HCT116 (cell line): ENCODE measurements around the gene APBA1. TPM values are rescaled to one million over a fixed set of nuclear protein-coding genes. Genes with fewer than 3 reads are reported as not detected.

Source experiments
- ATAC-seq: fragments of 200-7000 bp; cut with Tn5 transposase; 2 replicates; pipeline ENCODE4 v1.9.1; 2020; ENCODE audit warnings: mild to moderate bottlenecking, moderate library complexity
- BruUV-seq: library from RNA; stranded (reverse); fragments of 400-500 nt; replicated peaks from 2 replicates; lab custom pipeline; 2021; lab: Mats Ljungman, UMichigan
- CTCF ChIA-PET: fragments of 300-600 bp; sonication (Branson Sonifier 250); formaldehyde crosslinking; loops from one replicate; lab custom pipeline; 2021; ENCODE audit warnings: antibody characterized with exemption; lab: Charles Lee
- POLR2A ChIA-PET: fragments of 300-600, 350-600 bp; sonication (Branson Sonifier 250); formaldehyde crosslinking; loops from one replicate; lab custom pipeline; 2021; ENCODE audit warnings: antibody characterized with exemption; lab: Charles Lee
- RAD21 ChIA-PET, 2 experiments: fragments of 300-600 bp; sonication (Branson Sonifier 250); formaldehyde crosslinking; loops; one replicate each; lab custom pipeline; 2023; ENCODE audit warnings: low total read pairs in 2 of 2; ENCODE audit not compliant: uncharacterized antibody in 2 of 2, unreplicated experiment in 2 of 2, low non-redundant PET in 1 of 2; lab: Charles Lee
- DNase-seq: peaks from one replicate; pipeline ENCODE4 v3.0.0-alpha.2; 2010; ENCODE audit warnings: low read depth, low spot score
- H2AFZ ChIP-seq: fragments of 200-600 bp; shearing (Covaris generic), sonication (generic); 2 replicates; pipeline ENCODE4 v1.6.1; 2017; ENCODE audit warnings: low read depth, mixed run types, mixed read lengths, antibody characterized with exemption, low read length; ENCODE audit not compliant: poor library complexity, severe bottlenecking
- H3K27ac ChIP-seq: 2 replicates; pipeline ENCODE4 v1.5.1; 2012; ENCODE audit warnings: low read depth, low read length
- H3K27me3 ChIP-seq: fragments of 200-600 bp; sonication (generic); 2 replicates; pipeline ENCODE4 v1.6.1; 2016; ENCODE audit warnings: mixed run types, low read length, mixed read lengths; ENCODE audit not compliant: insufficient read depth
- H3K36me3 ChIP-seq, 2 experiments: fragments of 200-500 bp in 1 of 2; fragments of 200-600 bp in 1 of 2; sonication (Bioruptor generic) in 1 of 2; sonication (generic) in 1 of 2; 2 replicates each; pipeline versions ENCODE4 v1.5.1 to v1.6.1; 2014 to 2016; ENCODE audit warnings: low read length in 2 of 2, inconsistent platforms in 1 of 2, mixed read lengths in 1 of 2, mixed run types in 1 of 2; ENCODE audit not compliant: insufficient read depth in 2 of 2, control insufficient read depth in 1 of 2
- H3K4me1 ChIP-seq, 2 experiments: fragments of 200-600 bp in 1 of 2; sonication (generic) in 1 of 2; 2 replicates each; pipeline versions ENCODE4 v1.5.1 to v1.6.1; 2012 to 2017; ENCODE audit warnings: low read length in 2 of 2, inconsistent platforms in 1 of 2, mild to moderate bottlenecking in 1 of 2, mixed read lengths in 1 of 2, mixed run types in 1 of 2, moderate library complexity in 1 of 2; ENCODE audit not compliant: insufficient read depth in 2 of 2, control insufficient read depth in 1 of 2
- H3K4me2 ChIP-seq: fragments of 200-600 bp; sonication (generic); 2 replicates; pipeline ENCODE4 v1.6.1; 2017; ENCODE audit warnings: mixed run types, low read length, mixed read lengths
- H3K4me3 ChIP-seq, 2 experiments: fragments of 200-600 bp in 1 of 2; sonication (generic) in 1 of 2; replicated peaks in 1 of 2; 2 replicates each; pipeline ENCODE4 v1.5.1; 2011 to 2016; ENCODE audit warnings: low read length in 2 of 2, control low read depth in 1 of 2, low read depth in 1 of 2, mild to moderate bottlenecking in 1 of 2, mixed read lengths in 1 of 2, mixed run types in 1 of 2
- H3K79me2 ChIP-seq: fragments of 200-600 bp; sonication (generic); 2 replicates; pipeline ENCODE4 v1.6.1; 2017; ENCODE audit warnings: mild to moderate bottlenecking, mixed run types, low read length, moderate library complexity, mixed read lengths; ENCODE audit not compliant: insufficient read depth
- H3K9ac ChIP-seq: fragments of 200-600 bp; sonication (generic); 2 replicates; pipeline ENCODE4 v1.6.1; 2016; ENCODE audit warnings: low read length, mixed read lengths
- H3K9me2 ChIP-seq: fragments of 200-600 bp; sonication (generic), shearing (Covaris generic); 2 replicates; pipeline ENCODE4 v1.6.1; 2017; ENCODE audit warnings: mixed run types, mild to moderate bottlenecking, moderate library complexity; ENCODE audit not compliant: insufficient read depth
- H3K9me3 ChIP-seq, 2 experiments: fragments of 200-500 bp in 1 of 2; fragments of 200-600 bp in 1 of 2; sonication (Bioruptor generic) in 1 of 2; sonication (generic) in 1 of 2; 2 replicates each; pipeline ENCODE4 v1.6.1; 2014 to 2017; ENCODE audit warnings: low read length in 2 of 2, mixed read lengths in 2 of 2, inconsistent platforms in 1 of 2, low read depth in 1 of 2, mild to moderate bottlenecking in 1 of 2, mixed run types in 1 of 2, moderate library complexity in 1 of 2; ENCODE audit not compliant: control insufficient read depth in 1 of 2, insufficient read depth in 1 of 2
- H4K20me1 ChIP-seq: fragments of 200-600 bp; sonication (generic), shearing (Covaris generic); 2 replicates; pipeline ENCODE4 v1.6.1; 2017; ENCODE audit warnings: mixed run types, mild to moderate bottlenecking, moderate library complexity; ENCODE audit not compliant: insufficient read depth
- EGR1 ChIP-seq: IDR thresholded peaks from 2 replicates; pipeline ENCODE4 v1.6.1; 2012; ENCODE audit warnings: low read depth
- ELF1 ChIP-seq: IDR thresholded peaks from 2 replicates; pipeline ENCODE4 v1.6.1; 2012; ENCODE audit warnings: low read depth, borderline replicate concordance
- EZH2 ChIP-seq: fragments of 200-600 bp; sonication (generic); IDR thresholded peaks from 2 replicates; pipeline ENCODE4 v1.6.1; 2017; ENCODE audit warnings: antibody characterized with exemption, mixed run types
- POLR2AphosphoS5 ChIP-seq: IDR thresholded peaks from 2 replicates; pipeline ENCODE4 v1.6.1; 2011; ENCODE audit warnings: mild to moderate bottlenecking, low read depth, low read length, moderate library complexity
- REST ChIP-seq: IDR thresholded peaks from 2 replicates; pipeline ENCODE4 v1.6.1; 2012; ENCODE audit warnings: low read depth
- YY1 ChIP-seq: IDR thresholded peaks from 2 replicates; pipeline ENCODE4 v1.6.1; 2011; ENCODE audit warnings: low read length, low read depth, moderate library complexity, mild to moderate bottlenecking; ENCODE audit not compliant: insufficient replicate concordance; ENCODE audit errors: extremely low read depth
- ZFX ChIP-seq: fragments of 450-650 bp; IDR thresholded peaks from 2 replicates; pipeline ENCODE4 v1.6.1; 2017
- intact Hi-C: fragments of 100-400 bp; cut with micrococcal nuclease; formaldehyde crosslinking; loops from 2 replicates; pipeline ENCODE4 v1.10.0; 2022
- total RNA-seq: library from RNA; stranded (reverse); gene quantifications from one replicate; pipeline ENCODE4 v1.2.1, GENCODE V29; 2021; ENCODE audit not compliant: unreplicated experiment
- TF ChIP-seq, protein P1 (sequence below), 3 experiments: fragments of 200-600 bp in 1 of 3; sonication (generic) in 1 of 3; IDR thresholded peaks in 2 of 3; conservative IDR thresholded peaks in 1 of 3; 2 replicates each; pipeline ENCODE4 v1.5.1; 2012 to 2017; ENCODE audit warnings: low read depth in 2 of 3, low read length in 2 of 3, antibody characterized with exemption in 1 of 3, borderline replicate concordance in 1 of 3, control low read depth in 1 of 3, mild to moderate bottlenecking in 1 of 3, mixed read lengths in 1 of 3, mixed run types in 1 of 3, moderate library complexity in 1 of 3; ENCODE audit not compliant: insufficient read depth in 1 of 3

The APBA1 gene
- total RNA-seq, 1 experiment from 2014 or later = 0.20 TPM

- intact Hi-C loops = no loop called here
- Histone ChIP-seq H3K27me3 (peaks cover 32% of the 10 kb centered on the region), H3K4me3 (no peak overlapping the region), H2AFZ (no peak overlapping the region), H3K9me2 (no peaks in the 10 kb centered on the region), H3K9me3 (no peaks in the 10 kb centered on the region), H3K9ac (no peak overlapping the region), H3K4me1 (no peaks in the 10 kb centered on the region), H3K4me2 (no peak overlapping the region), H3K79me2 (no peaks in the 10 kb centered on the region), H4K20me1 (no peaks in the 10 kb centered on the region), H3K36me3 (no peaks in the 10 kb centered on the region), H3K27ac (no peak overlapping the region)
- TF ChIP-seq ELF1 = no peak
- TF ChIP-seq POLR2AphosphoS5 = no peak
- no peak for TF ChIP-seq YY1
- TF ChIP-seq REST = no peak
- TF ChIP-seq EZH2 = no peak
- no peak for TF ChIP-seq ZFX
- TF ChIP-seq EGR1 = no peak
- TF ChIP-seq, protein P1, sequence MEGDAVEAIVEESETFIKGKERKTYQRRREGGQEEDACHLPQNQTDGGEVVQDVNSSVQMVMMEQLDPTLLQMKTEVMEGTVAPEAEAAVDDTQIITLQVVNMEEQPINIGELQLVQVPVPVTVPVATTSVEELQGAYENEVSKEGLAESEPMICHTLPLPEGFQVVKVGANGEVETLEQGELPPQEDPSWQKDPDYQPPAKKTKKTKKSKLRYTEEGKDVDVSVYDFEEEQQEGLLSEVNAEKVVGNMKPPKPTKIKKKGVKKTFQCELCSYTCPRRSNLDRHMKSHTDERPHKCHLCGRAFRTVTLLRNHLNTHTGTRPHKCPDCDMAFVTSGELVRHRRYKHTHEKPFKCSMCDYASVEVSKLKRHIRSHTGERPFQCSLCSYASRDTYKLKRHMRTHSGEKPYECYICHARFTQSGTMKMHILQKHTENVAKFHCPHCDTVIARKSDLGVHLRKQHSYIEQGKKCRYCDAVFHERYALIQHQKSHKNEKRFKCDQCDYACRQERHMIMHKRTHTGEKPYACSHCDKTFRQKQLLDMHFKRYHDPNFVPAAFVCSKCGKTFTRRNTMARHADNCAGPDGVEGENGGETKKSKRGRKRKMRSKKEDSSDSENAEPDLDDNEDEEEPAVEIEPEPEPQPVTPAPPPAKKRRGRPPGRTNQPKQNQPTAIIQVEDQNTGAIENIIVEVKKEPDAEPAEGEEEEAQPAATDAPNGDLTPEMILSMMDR (IDR thresholded peaks at IDR 0.05 in 2 of 3, conservative IDR thresholded peaks at IDR 0.05 in 1 of 3; ENCODE audit: borderline replicate concordance in 1 of 3, insufficient read depth in 1 of 3, low read depth in 2 of 3, low read length in 2 of 3) = no peak
- no peak for ATAC-seq
- ChIA-PET POLR2A (no interaction called here), RAD21 (no interaction called here), CTCF (interaction anchor here (1.4 to 1.6 kb wide), 2 partner anchors 10 to 16 kb away, joined by 3 to 5 read pairs; no protein-coding TSS in a partner anchor)
- DNase-seq = no peak
- no TSS peak for BruUV-seq
These were observed 14.9 kb downstream of the APBA1 start for GRCh38 chr9:69657269-69657668.
